Liver (tissue), 9 donors: ENCODE measurements around the gene CA14. TPM values are rescaled to one million over a fixed set of nuclear protein-coding genes. Genes with fewer than 3 reads are reported as not detected.

ENCODE experiments used
- DNase-seq: peaks from one replicate; pipeline ENCODE4 v3.0.0-alpha.2; 2017; ENCODE audit warnings: low spot score
- H3K27ac ChIP-seq, 2 donors: one replicate each; pipeline ENCODE4 v1.7.0; 2013; ENCODE audit warnings: inconsistent platforms in 2 of 2, low read length in 2 of 2, control low read depth in 1 of 2, low read depth in 1 of 2, mild to moderate bottlenecking in 1 of 2
- H3K27me3 ChIP-seq, 4 donors: one replicate each; pipeline versions ENCODE4 v1.6.1 to v1.7.0; 2013; ENCODE audit warnings: low read length in 3 of 4, inconsistent platforms in 1 of 4, mild to moderate bottlenecking in 1 of 4, moderate library complexity in 1 of 4; ENCODE audit not compliant: control insufficient read depth in 4 of 4, insufficient read depth in 4 of 4
- H3K36me3 ChIP-seq, 4 donors: one replicate each; pipeline versions ENCODE4 v1.6.1 to v1.7.0; 2013; ENCODE audit warnings: low read length in 3 of 4, mild to moderate bottlenecking in 3 of 4, low read depth in 1 of 4, moderate library complexity in 1 of 4; ENCODE audit not compliant: control insufficient read depth in 4 of 4, insufficient read depth in 3 of 4
- H3K4me1 ChIP-seq, 4 donors: one replicate each; pipeline versions ENCODE4 v1.6.1 to v1.7.0; 2013; ENCODE audit warnings: low read length in 3 of 4, mild to moderate bottlenecking in 3 of 4, moderate library complexity in 1 of 4; ENCODE audit not compliant: control insufficient read depth in 4 of 4, insufficient read depth in 4 of 4
- H3K4me3 ChIP-seq, 3 donors: one replicate each; pipeline versions ENCODE4 v1.6.1 to v1.7.0; 2013; ENCODE audit warnings: low read length in 3 of 3, control low read depth in 1 of 3, low read depth in 1 of 3, mild to moderate bottlenecking in 1 of 3
- H3K9ac ChIP-seq, 2 donors: one replicate each; pipeline ENCODE4 v1.7.0; 2013; ENCODE audit warnings: low read length in 2 of 2, mild to moderate bottlenecking in 2 of 2, moderate library complexity in 2 of 2, control low read depth in 1 of 2, low read depth in 1 of 2
- H3K9me3 ChIP-seq, 4 donors: one replicate each; pipeline versions ENCODE4 v1.6.1 to v1.7.0; 2013; ENCODE audit warnings: low read length in 3 of 4; ENCODE audit not compliant: control insufficient read depth in 4 of 4
- FOXA1 ChIP-seq: IDR thresholded peaks from 2 replicates; pipeline ENCODE4 v1.6.1; 2016; ENCODE audit warnings: antibody characterized with exemption
- FOXA2 ChIP-seq: IDR thresholded peaks from 2 replicates; pipeline ENCODE4 v1.6.1; 2016; ENCODE audit warnings: antibody characterized with exemption
- GABPA ChIP-seq, 2 donors: IDR thresholded peaks in 1 of 2; conservative IDR thresholded peaks in 1 of 2; 2 replicates each; pipeline ENCODE4 v1.6.1; 2016; ENCODE audit warnings: antibody characterized with exemption in 2 of 2, mild to moderate bottlenecking in 1 of 2, moderate library complexity in 1 of 2
- HNF4A ChIP-seq, 2 donors: conservative IDR thresholded peaks; 2 replicates each; pipeline ENCODE4 v1.6.1; 2016; ENCODE audit warnings: antibody characterized with exemption in 2 of 2, mild to moderate bottlenecking in 2 of 2
- HNF4G ChIP-seq: IDR thresholded peaks from 2 replicates; pipeline ENCODE4 v1.6.1; 2016; ENCODE audit warnings: antibody characterized with exemption
- JUND ChIP-seq, 2 donors: IDR thresholded peaks; 2 replicates each; pipeline ENCODE4 v1.6.1; 2016; ENCODE audit warnings: antibody characterized with exemption in 2 of 2
- NR2F2 ChIP-seq: IDR thresholded peaks from 2 replicates; pipeline ENCODE4 v1.6.1; 2016; ENCODE audit warnings: antibody characterized with exemption
- RAD21 ChIP-seq, 2 donors: IDR thresholded peaks; 2 replicates each; pipeline ENCODE4 v1.6.1; 2016; ENCODE audit warnings: antibody characterized with exemption in 2 of 2, mild to moderate bottlenecking in 2 of 2
- RXRA ChIP-seq, 2 donors: IDR thresholded peaks; 2 replicates each; pipeline ENCODE4 v1.6.1; 2017 to 2018; ENCODE audit warnings: antibody characterized with exemption in 2 of 2, mild to moderate bottlenecking in 1 of 2
- SP1 ChIP-seq: IDR thresholded peaks from 2 replicates; pipeline ENCODE4 v1.6.1; 2018; ENCODE audit warnings: antibody characterized with exemption, mild to moderate bottlenecking
- TAF1 ChIP-seq: conservative IDR thresholded peaks from 2 replicates; pipeline ENCODE4 v1.6.1; 2016; ENCODE audit warnings: antibody characterized with exemption, mild to moderate bottlenecking
- YY1 ChIP-seq: IDR thresholded peaks from 2 replicates; pipeline ENCODE4 v1.6.1; 2016; ENCODE audit warnings: antibody characterized with exemption, mild to moderate bottlenecking
- WGBS: extraction: QIAGEN DNeasy Blood & Tissue Kit; methylation state at CpG from one replicate; pipeline ENCODE4 v1.1.7; 2013; 5-methylcytosine and 5-hydroxymethylcytosine counted together
- polyA plus RNA-seq, 2 donors: library from polyadenylated mRNA; stranded (reverse) in 1 of 2; unstranded in 1 of 2; fragments of 200-250 nt in 1 of 2; fragments of >200 nt in 1 of 2; fragmentation: Nextera tagmentation in 1 of 2; extraction: Ambion mirVana in 1 of 2; gene quantifications; one replicate each; pipeline versions ENCODE4 v1.2.1 to v1.2.3, GENCODE V29; 2013 to 2015
- total RNA-seq, 2 donors: library from RNA; depleted of rRNA; stranded (reverse); fragments of >200 nt; gene quantifications; one replicate each; pipeline ENCODE4 v1.2.3, GENCODE V29; 2014
- TF ChIP-seq, protein P1 (sequence below): IDR thresholded peaks from 2 replicates; pipeline ENCODE4 v1.6.1; 2016; ENCODE audit warnings: antibody characterized with exemption, mild to moderate bottlenecking
- TF ChIP-seq, protein P2 (sequence below): IDR thresholded peaks from 2 replicates; pipeline ENCODE4 v1.6.1; 2016; ENCODE audit warnings: antibody characterized with exemption
- TF ChIP-seq, protein P3 (sequence below): fragments of 150-350 bp; IDR thresholded peaks from 2 replicates; pipeline ENCODE4 v1.5.1; 2017; ENCODE audit warnings: improper control_type of control experiment, low read depth, low read length; ENCODE audit not compliant: missing input control
- TF ChIP-seq, protein P4 (sequence below): IDR thresholded peaks from 2 replicates; pipeline ENCODE4 v1.6.1; 2016; ENCODE audit warnings: antibody characterized with exemption
- TF ChIP-seq, protein P5 (sequence below): IDR thresholded peaks from 2 replicates; pipeline ENCODE4 v1.6.1; 2016; ENCODE audit warnings: antibody characterized with exemption
- donor health status: healthy.
- donor health status: healthy.
- donor health status: healthy.
- donor health status: healthy.
- donor health status: healthy.

The CA14 gene
- total and polyA plus RNA-seq, 4 donors: 0.22 to 2.7 (median 1.2) TPM

DNA sequence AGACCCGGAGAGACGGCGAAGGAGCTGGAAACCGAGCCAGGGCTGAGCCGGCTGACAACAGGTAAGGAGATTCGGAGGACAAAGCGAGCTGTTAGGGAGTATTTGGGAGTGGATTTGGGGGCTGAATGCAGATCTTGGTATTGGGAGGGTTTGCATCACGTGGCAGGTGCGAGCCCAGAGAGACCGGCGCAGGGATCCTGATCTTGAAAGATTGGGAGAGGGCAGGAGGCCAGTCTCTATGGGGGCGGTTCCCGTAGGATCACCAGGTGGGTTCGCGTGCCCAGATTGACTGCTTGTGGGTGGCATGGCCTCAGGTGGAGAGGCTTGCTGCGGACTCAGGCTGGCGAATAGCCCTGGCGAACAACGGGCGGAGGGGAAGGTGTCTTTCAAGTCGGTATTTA, 25.0 kb downstream of the CA14 start:
- H3K4me1 ChIP-seq: peaks cover 7 to 59% (median 53%) of the 10 kb centered on the region in 4 donors
- no peak for DNase-seq
- H3K9me3 ChIP-seq: no peaks in the 10 kb centered on the region
- peak overlapping the region in 1 of 2 donors; percentile 21 for H3K9ac ChIP-seq
- peak overlapping the region; percentile 4 to 79 for H3K27ac ChIP-seq
- H3K4me3 ChIP-seq: peak overlapping the region in 2 of 3 donors; percentile 59 to 69
- TF ChIP-seq FOXA1 (no peak), JUND (IDR thresholded peaks at IDR 0.05) (no peak), NR2F2 (no peak)
- TF ChIP-seq, protein P1, sequence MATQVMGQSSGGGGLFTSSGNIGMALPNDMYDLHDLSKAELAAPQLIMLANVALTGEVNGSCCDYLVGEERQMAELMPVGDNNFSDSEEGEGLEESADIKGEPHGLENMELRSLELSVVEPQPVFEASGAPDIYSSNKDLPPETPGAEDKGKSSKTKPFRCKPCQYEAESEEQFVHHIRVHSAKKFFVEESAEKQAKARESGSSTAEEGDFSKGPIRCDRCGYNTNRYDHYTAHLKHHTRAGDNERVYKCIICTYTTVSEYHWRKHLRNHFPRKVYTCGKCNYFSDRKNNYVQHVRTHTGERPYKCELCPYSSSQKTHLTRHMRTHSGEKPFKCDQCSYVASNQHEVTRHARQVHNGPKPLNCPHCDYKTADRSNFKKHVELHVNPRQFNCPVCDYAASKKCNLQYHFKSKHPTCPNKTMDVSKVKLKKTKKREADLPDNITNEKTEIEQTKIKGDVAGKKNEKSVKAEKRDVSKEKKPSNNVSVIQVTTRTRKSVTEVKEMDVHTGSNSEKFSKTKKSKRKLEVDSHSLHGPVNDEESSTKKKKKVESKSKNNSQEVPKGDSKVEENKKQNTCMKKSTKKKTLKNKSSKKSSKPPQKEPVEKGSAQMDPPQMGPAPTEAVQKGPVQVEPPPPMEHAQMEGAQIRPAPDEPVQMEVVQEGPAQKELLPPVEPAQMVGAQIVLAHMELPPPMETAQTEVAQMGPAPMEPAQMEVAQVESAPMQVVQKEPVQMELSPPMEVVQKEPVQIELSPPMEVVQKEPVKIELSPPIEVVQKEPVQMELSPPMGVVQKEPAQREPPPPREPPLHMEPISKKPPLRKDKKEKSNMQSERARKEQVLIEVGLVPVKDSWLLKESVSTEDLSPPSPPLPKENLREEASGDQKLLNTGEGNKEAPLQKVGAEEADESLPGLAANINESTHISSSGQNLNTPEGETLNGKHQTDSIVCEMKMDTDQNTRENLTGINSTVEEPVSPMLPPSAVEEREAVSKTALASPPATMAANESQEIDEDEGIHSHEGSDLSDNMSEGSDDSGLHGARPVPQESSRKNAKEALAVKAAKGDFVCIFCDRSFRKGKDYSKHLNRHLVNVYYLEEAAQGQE: no peak
- H3K36me3 ChIP-seq: peaks cover 0 to 8% (median 8%) of the 10 kb centered on the region in 4 donors
- 8% methylated on average over 21 of the region's 21 CpGs for WGBS
- H3K27me3 ChIP-seq: no peaks in the 10 kb centered on the region

DNA sequence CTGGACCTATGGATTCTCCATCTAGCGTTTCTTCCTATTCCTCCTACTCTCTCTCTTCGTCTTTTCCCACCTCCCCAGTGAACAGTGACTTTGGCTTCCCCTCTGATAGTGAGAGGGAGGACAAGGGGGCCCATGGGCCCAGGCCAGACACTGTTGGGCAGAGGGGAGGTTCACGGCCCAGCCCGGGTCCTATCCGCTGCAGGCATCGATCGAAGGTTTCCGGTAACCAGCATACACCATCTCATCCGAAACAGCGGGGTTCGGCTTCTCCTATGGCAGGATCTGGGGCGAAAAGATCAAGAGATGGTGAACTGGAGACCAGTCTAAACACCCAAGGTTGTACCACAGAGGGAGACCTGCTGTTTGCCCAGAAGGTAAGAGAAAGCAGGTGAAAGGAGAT, 25.7 kb downstream of the CA14 start:
- H3K27ac ChIP-seq: no peak overlapping the region
- WGBS: 93% methylated on average over 12 of the region's 12 CpGs
- TF ChIP-seq JUND (IDR thresholded peaks at IDR 0.05) (no peak), FOXA1 (no peak), RAD21 (IDR thresholded peaks at IDR 0.05) (no peak), GABPA (IDR thresholded peaks at IDR 0.05 in 1 of 2, conservative IDR thresholded peaks at IDR 0.05 in 1 of 2) (no peak), TAF1 (no peak), SP1 (no peak), YY1 (no peak), HNF4G (no peak), FOXA2 (no peak), RXRA (IDR thresholded peaks at IDR 0.05) (no peak), HNF4A (conservative IDR thresholded peaks at IDR 0.05) (no peak)
- TF ChIP-seq, protein P2, sequence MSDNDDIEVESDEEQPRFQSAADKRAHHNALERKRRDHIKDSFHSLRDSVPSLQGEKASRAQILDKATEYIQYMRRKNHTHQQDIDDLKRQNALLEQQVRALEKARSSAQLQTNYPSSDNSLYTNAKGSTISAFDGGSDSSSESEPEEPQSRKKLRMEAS: no peak
- TF ChIP-seq, protein P3, sequence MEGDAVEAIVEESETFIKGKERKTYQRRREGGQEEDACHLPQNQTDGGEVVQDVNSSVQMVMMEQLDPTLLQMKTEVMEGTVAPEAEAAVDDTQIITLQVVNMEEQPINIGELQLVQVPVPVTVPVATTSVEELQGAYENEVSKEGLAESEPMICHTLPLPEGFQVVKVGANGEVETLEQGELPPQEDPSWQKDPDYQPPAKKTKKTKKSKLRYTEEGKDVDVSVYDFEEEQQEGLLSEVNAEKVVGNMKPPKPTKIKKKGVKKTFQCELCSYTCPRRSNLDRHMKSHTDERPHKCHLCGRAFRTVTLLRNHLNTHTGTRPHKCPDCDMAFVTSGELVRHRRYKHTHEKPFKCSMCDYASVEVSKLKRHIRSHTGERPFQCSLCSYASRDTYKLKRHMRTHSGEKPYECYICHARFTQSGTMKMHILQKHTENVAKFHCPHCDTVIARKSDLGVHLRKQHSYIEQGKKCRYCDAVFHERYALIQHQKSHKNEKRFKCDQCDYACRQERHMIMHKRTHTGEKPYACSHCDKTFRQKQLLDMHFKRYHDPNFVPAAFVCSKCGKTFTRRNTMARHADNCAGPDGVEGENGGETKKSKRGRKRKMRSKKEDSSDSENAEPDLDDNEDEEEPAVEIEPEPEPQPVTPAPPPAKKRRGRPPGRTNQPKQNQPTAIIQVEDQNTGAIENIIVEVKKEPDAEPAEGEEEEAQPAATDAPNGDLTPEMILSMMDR: no peak
- TF ChIP-seq, protein P4, sequence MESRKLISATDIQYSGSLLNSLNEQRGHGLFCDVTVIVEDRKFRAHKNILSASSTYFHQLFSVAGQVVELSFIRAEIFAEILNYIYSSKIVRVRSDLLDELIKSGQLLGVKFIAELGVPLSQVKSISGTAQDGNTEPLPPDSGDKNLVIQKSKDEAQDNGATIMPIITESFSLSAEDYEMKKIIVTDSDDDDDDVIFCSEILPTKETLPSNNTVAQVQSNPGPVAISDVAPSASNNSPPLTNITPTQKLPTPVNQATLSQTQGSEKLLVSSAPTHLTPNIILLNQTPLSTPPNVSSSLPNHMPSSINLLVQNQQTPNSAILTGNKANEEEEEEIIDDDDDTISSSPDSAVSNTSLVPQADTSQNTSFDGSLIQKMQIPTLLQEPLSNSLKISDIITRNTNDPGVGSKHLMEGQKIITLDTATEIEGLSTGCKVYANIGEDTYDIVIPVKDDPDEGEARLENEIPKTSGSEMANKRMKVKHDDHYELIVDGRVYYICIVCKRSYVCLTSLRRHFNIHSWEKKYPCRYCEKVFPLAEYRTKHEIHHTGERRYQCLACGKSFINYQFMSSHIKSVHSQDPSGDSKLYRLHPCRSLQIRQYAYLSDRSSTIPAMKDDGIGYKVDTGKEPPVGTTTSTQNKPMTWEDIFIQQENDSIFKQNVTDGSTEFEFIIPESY: no peak
- TF ChIP-seq, protein P5, sequence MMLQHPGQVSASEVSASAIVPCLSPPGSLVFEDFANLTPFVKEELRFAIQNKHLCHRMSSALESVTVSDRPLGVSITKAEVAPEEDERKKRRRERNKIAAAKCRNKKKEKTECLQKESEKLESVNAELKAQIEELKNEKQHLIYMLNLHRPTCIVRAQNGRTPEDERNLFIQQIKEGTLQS: no peak
- TF ChIP-seq, protein P1: no peak
- H3K4me1 ChIP-seq: peaks cover 7 to 52% (median 47%) of the 10 kb centered on the region in 4 donors
- H3K27me3 ChIP-seq: no peaks in the 10 kb centered on the region
- no peak overlapping the region for H3K9ac ChIP-seq
- no peaks in the 10 kb centered on the region for H3K9me3 ChIP-seq
- no peak overlapping the region for H3K4me3 ChIP-seq
- H3K36me3 ChIP-seq: peaks cover 0 to 8% (median 8%) of the 10 kb centered on the region in 4 donors
- no peak for DNase-seq
